ENCODE measurements around the gene NPEPPS.

DNA sequence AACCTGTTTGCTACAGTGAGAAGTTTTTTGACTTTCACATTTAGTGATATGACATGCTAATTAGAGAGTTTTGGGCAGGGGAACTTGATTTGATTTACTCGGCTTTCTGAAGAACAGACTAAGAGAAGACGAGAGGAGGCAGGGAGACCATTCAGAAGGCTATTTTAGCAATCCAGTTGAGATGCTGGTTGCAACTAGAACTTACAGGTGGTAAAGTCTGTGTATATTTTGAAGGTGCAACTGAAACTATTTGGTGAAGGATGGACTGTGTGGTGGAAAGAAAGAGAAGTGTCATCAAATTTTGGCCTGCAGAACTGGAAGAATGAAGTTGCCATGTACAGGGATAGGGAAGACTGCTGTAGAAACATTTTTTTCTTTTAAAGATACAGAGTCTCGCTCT lies 76.6 kb downstream of the NPEPPS start:
- TF ChIP-seq TCF4 (CRISPR knock-in tag; IDR thresholded peaks at IDR 0.05; ENCODE audit: borderline replicate concordance) (no peak), RARB (CRISPR knock-in tag; IDR thresholded peaks at IDR 0.05) (no peak), CREB5 (CRISPR knock-in tag; IDR thresholded peaks at IDR 0.05; ENCODE audit: low read depth) (no peak), ZFP3 (CRISPR knock-in tag; IDR thresholded peaks at IDR 0.05) (no peak), TOX (CRISPR knock-in tag; IDR thresholded peaks at IDR 0.05; ENCODE audit: borderline replicate concordance) (no peak), CSDC2 (CRISPR knock-in tag; IDR thresholded peaks at IDR 0.05) (no peak), ARNTL (CRISPR knock-in tag; IDR thresholded peaks at IDR 0.05; ENCODE audit: borderline replicate concordance, low read depth) (no peak), POU6F1 (CRISPR knock-in tag; IDR thresholded peaks at IDR 0.05; ENCODE audit: borderline replicate concordance, low read depth) (no peak), ZFP30 (CRISPR knock-in tag; IDR thresholded peaks at IDR 0.05) (no peak), ZC3H10 (CRISPR knock-in tag; IDR thresholded peaks at IDR 0.05) (no peak), BACH2 (CRISPR knock-in tag; IDR thresholded peaks at IDR 0.05; ENCODE audit: borderline replicate concordance) (no peak), ZNF565 (CRISPR knock-in tag; conservative IDR thresholded peaks at IDR 0.05; ENCODE audit: low read depth) (no peak)
- TF ChIP-seq, protein P1, sequence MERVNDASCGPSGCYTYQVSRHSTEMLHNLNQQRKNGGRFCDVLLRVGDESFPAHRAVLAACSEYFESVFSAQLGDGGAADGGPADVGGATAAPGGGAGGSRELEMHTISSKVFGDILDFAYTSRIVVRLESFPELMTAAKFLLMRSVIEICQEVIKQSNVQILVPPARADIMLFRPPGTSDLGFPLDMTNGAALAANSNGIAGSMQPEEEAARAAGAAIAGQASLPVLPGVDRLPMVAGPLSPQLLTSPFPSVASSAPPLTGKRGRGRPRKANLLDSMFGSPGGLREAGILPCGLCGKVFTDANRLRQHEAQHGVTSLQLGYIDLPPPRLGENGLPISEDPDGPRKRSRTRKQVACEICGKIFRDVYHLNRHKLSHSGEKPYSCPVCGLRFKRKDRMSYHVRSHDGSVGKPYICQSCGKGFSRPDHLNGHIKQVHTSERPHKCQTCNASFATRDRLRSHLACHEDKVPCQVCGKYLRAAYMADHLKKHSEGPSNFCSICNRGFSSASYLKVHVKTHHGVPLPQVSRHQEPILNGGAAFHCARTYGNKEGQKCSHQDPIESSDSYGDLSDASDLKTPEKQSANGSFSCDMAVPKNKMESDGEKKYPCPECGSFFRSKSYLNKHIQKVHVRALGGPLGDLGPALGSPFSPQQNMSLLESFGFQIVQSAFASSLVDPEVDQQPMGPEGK (CRISPR knock-in tag; IDR thresholded peaks at IDR 0.05; ENCODE audit: borderline replicate concordance): no peak
